H9 (cell line): ENCODE measurements around the gene GID8. TPM values are rescaled to one million over a fixed set of nuclear protein-coding genes. Genes with fewer than 3 reads are reported as not detected.

Source experiments
- DNase-seq: peaks from one replicate; pipeline ENCODE4 v3.0.0-alpha.2; 2017
- H2AFZ ChIP-seq: one replicate; pipeline ENCODE4 v1.6.1; 2013; ENCODE audit warnings: mild to moderate bottlenecking, low read length, control low read depth, moderate library complexity
- H2AK5ac ChIP-seq: 2 replicates; pipeline ENCODE4 v1.6.1; 2013; ENCODE audit warnings: low read length, control low read depth, mixed read lengths; ENCODE audit not compliant: insufficient read length
- H2BK120ac ChIP-seq: one replicate; pipeline ENCODE4 v1.6.1; 2013; ENCODE audit warnings: low read depth, mild to moderate bottlenecking, low read length, control low read depth, inconsistent platforms; ENCODE audit not compliant: poor library complexity, severe bottlenecking
- H2BK12ac ChIP-seq: 2 replicates; pipeline ENCODE4 v1.6.1; 2013; ENCODE audit warnings: low read length, control low read depth, mixed read lengths, low read depth; ENCODE audit not compliant: insufficient read length
- H2BK15ac ChIP-seq: 2 replicates; pipeline ENCODE4 v1.6.1; 2013; ENCODE audit warnings: low read depth, low read length, control low read depth
- H2BK20ac ChIP-seq: one replicate; pipeline ENCODE4 v1.6.1; 2013; ENCODE audit warnings: low read depth, mild to moderate bottlenecking, low read length, control low read depth, inconsistent platforms; ENCODE audit not compliant: poor library complexity, severe bottlenecking
- H2BK5ac ChIP-seq: 2 replicates; pipeline ENCODE4 v1.6.1; 2013; ENCODE audit warnings: low read length, control low read depth, mixed read lengths; ENCODE audit not compliant: insufficient read length
- H3K14ac ChIP-seq: 2 replicates; pipeline ENCODE4 v1.6.1; 2013; ENCODE audit warnings: low read length, control low read depth; ENCODE audit not compliant: insufficient read depth
- H3K18ac ChIP-seq: 2 replicates; pipeline ENCODE4 v1.6.1; 2013; ENCODE audit warnings: low read depth, mild to moderate bottlenecking, mixed read lengths, low read length, control low read depth; ENCODE audit not compliant: insufficient read length
- H3K23ac ChIP-seq: 2 replicates; pipeline ENCODE4 v1.6.1; 2013; ENCODE audit warnings: low read length, control low read depth, mixed read lengths, low read depth; ENCODE audit not compliant: insufficient read length
- H3K23me2 ChIP-seq: 2 replicates; pipeline ENCODE4 v1.6.1; 2013; ENCODE audit warnings: low read depth, mild to moderate bottlenecking, mixed read lengths, low read length, control low read depth; ENCODE audit not compliant: insufficient read length, poor library complexity, severe bottlenecking
- H3K27ac ChIP-seq: 2 replicates; pipeline ENCODE4 v1.5.1; 2013; ENCODE audit warnings: low read length, control low read depth, mixed read lengths, low read depth; ENCODE audit not compliant: insufficient read length
- H3K27me3 ChIP-seq: 2 replicates; pipeline ENCODE4 v1.6.1; 2013; ENCODE audit warnings: low read length, control low read depth, inconsistent platforms; ENCODE audit not compliant: insufficient read depth
- H3K4ac ChIP-seq: 2 replicates; pipeline ENCODE4 v1.6.1; 2013; ENCODE audit warnings: low read depth, mild to moderate bottlenecking, control low read depth, inconsistent platforms, low read length, moderate library complexity
- H3K4me1 ChIP-seq: 2 replicates; pipeline ENCODE4 v1.6.1; 2013; ENCODE audit warnings: low read length, control low read depth, inconsistent platforms; ENCODE audit not compliant: insufficient read depth
- H3K4me2 ChIP-seq: 2 replicates; pipeline ENCODE4 v1.6.1; 2013; ENCODE audit warnings: low read length, control low read depth, mixed read lengths; ENCODE audit not compliant: insufficient read length, insufficient read depth
- H3K56ac ChIP-seq: 2 replicates; pipeline ENCODE4 v1.6.1; 2013; ENCODE audit warnings: low read depth, mild to moderate bottlenecking, mixed read lengths, low read length, control low read depth; ENCODE audit not compliant: insufficient read length
- H3K79me1 ChIP-seq: 2 replicates; pipeline ENCODE4 v1.6.1; 2013; ENCODE audit warnings: low read depth, mild to moderate bottlenecking, moderate library complexity, low read length, control low read depth, inconsistent platforms; ENCODE audit not compliant: insufficient read depth, poor library complexity, severe bottlenecking
- H3K79me2 ChIP-seq: 2 replicates; pipeline ENCODE4 v1.6.1; 2013; ENCODE audit warnings: low read length, control low read depth, inconsistent platforms; ENCODE audit not compliant: insufficient read depth
- H3K9ac ChIP-seq: 2 replicates; pipeline ENCODE4 v1.6.1; 2013; ENCODE audit warnings: low read length, control low read depth, mixed read lengths; ENCODE audit not compliant: insufficient read length; ENCODE audit errors: extremely low read depth
- H3K9me3 ChIP-seq: one replicate; pipeline ENCODE4 v1.6.1; 2013; ENCODE audit warnings: low read depth, low read length, inconsistent platforms; ENCODE audit not compliant: control insufficient read depth
- H3T11ph ChIP-seq: one replicate; pipeline ENCODE4 v1.6.1; 2013; ENCODE audit warnings: mild to moderate bottlenecking, low read length, control low read depth, inconsistent platforms
- H4K20me1 ChIP-seq: one replicate; pipeline ENCODE4 v1.6.1; 2013; ENCODE audit not compliant: control insufficient read depth, insufficient read length, insufficient read depth
- H4K5ac ChIP-seq: 2 replicates; pipeline ENCODE4 v1.6.1; 2013; ENCODE audit warnings: low read depth, mild to moderate bottlenecking, mixed read lengths, low read length, control low read depth; ENCODE audit not compliant: insufficient read length
- H4K8ac ChIP-seq: replicated peaks from 2 replicates; pipeline ENCODE4 v1.6.1; 2013; ENCODE audit warnings: low read length, control low read depth, mixed read lengths, low read depth; ENCODE audit not compliant: insufficient read length
- H4K91ac ChIP-seq: 2 replicates; pipeline ENCODE4 v1.6.1; 2013; ENCODE audit warnings: low read depth, mild to moderate bottlenecking, moderate library complexity, mixed read lengths, low read length, control low read depth; ENCODE audit not compliant: insufficient read length
- H3K27ac Mint-ChIP-seq, 3 experiments: 2 replicates in 2 of 3; 3 replicates in 1 of 3; pipeline ENCODE4 v1.8.0; 2020 to 2021; ENCODE audit warnings: mixed read lengths in 3 of 3, mild to moderate bottlenecking in 1 of 3, moderate library complexity in 1 of 3
- H3K27me3 Mint-ChIP-seq: 2 replicates; pipeline ENCODE4 v1.8.0; 2021; ENCODE audit warnings: low read depth, mild to moderate bottlenecking, moderate library complexity, mixed read lengths
- H3K36me3 Mint-ChIP-seq, 3 experiments: 2 replicates in 2 of 3; 3 replicates in 1 of 3; pipeline ENCODE4 v1.8.0; 2020 to 2021; ENCODE audit warnings: low read depth in 3 of 3, mixed read lengths in 3 of 3; ENCODE audit not compliant: insufficient read depth in 1 of 3
- H3K4me1 Mint-ChIP-seq, 2 experiments: 2 replicates each; pipeline ENCODE4 v1.8.0; 2020; ENCODE audit warnings: mixed read lengths in 2 of 2
- H3K4me3 Mint-ChIP-seq, 2 experiments: 2 replicates in 1 of 2; 3 replicates in 1 of 2; pipeline ENCODE4 v1.8.0; 2020 to 2021; ENCODE audit warnings: mild to moderate bottlenecking in 2 of 2, mixed read lengths in 2 of 2, moderate library complexity in 1 of 2
- H3K9me3 Mint-ChIP-seq, 2 experiments: 2 replicates in 1 of 2; 3 replicates in 1 of 2; pipeline ENCODE4 v1.8.0; 2020; ENCODE audit warnings: mild to moderate bottlenecking in 2 of 2, mixed read lengths in 2 of 2, moderate library complexity in 1 of 2
- CTCF ChIP-seq: fragments of 200-600 bp; sonication (generic); conservative IDR thresholded peaks from 3 replicates; pipeline ENCODE4 v1.8.0; 2021; ENCODE audit warnings: antibody characterized with exemption, mild to moderate bottlenecking
- WGBS: extraction: QIAGEN DNeasy Blood & Tissue Kit; methylation state at CpG from one replicate; pipeline ENCODE4 v1.1.7; 2013; ENCODE audit warnings: missing lambda C conversion rate, low lambda C conversion rate, mixed read lengths; ENCODE audit not compliant: insufficient read length; ENCODE audit errors: extremely low coverage; 5-methylcytosine and 5-hydroxymethylcytosine counted together
- total RNA-seq: library from RNA; stranded (reverse); gene quantifications from 2 replicates; pipeline ENCODE4 v1.2.1, GENCODE V29; 2021

The GID8 gene
- total RNA-seq, 1 experiment from 2014 or later: 60.9 TPM

GRCh38 chr20:62955519-62956386, 17.8 kb downstream of the GID8 start:
- no peak overlapping the region for H2AFZ ChIP-seq
- WGBS: no CpG with 5 or more reads among the region's 23 CpGs
- H3K4ac ChIP-seq: no peak overlapping the region
- H2BK5ac ChIP-seq: no peak overlapping the region
- no peaks in the 10 kb centered on the region for H4K20me1 ChIP-seq
- Mint-ChIP-seq H3K27ac (peak overlapping the region in 2 of 3 experiments; percentile 44 to 70; a peak in 1 of 7 replicates), H3K9me3 (no peaks in the 10 kb centered on the region), H3K36me3 (peaks cover 2 to 11% (median 7%) of the 10 kb centered on the region in 3 experiments; a peak in 4 of 7 replicates), H3K4me3 (no peak overlapping the region), H3K4me1 (peaks cover 14 to 28% of the 10 kb centered on the region in 2 experiments), H3K27me3 (no peaks in the 10 kb centered on the region; the same call in 1 of the 2 replicates)
- H3K79me2 ChIP-seq: no peaks in the 10 kb centered on the region; the same call in 1 of the 2 replicates
- no peak overlapping the region for H3K27ac ChIP-seq
- no peaks in the 10 kb centered on the region for H3K9me3 ChIP-seq
- H4K5ac ChIP-seq: no peak overlapping the region
- H3K18ac ChIP-seq: no peak overlapping the region
- no peak overlapping the region for H3T11ph ChIP-seq
- peaks cover 3% of the 10 kb centered on the region for H3K4me1 ChIP-seq
- H4K91ac ChIP-seq: no peak overlapping the region
- H3K79me1 ChIP-seq: no peaks in the 10 kb centered on the region
- no peak overlapping the region for H3K4me2 ChIP-seq
- H3K23ac ChIP-seq: no peak overlapping the region
- no peak overlapping the region for H4K8ac ChIP-seq
- H3K56ac ChIP-seq: no peak overlapping the region
- H2BK120ac ChIP-seq: no peak overlapping the region
- no peak overlapping the region for H2BK15ac ChIP-seq
- no peak overlapping the region for H2AK5ac ChIP-seq
- no peak overlapping the region for H2BK20ac ChIP-seq
- H3K9ac ChIP-seq: no peak overlapping the region
- no peak for DNase-seq
- no peak overlapping the region; the same call in 1 of the 2 replicates for H3K14ac ChIP-seq
- H3K27me3 ChIP-seq: no peaks in the 10 kb centered on the region
- peaks cover 10% of the 10 kb centered on the region for H3K23me2 ChIP-seq
- no peak for TF ChIP-seq CTCF
- H2BK12ac ChIP-seq: no peak overlapping the region
